CD4-positive, alpha-beta memory T cell (primary cell): ENCODE data around the gene SGCA. TPM values are rescaled to one million over a fixed set of nuclear protein-coding genes. Genes with fewer than 3 reads are reported as not detected.

Source experiments
- CTCF ChIA-PET: fragments of 350-600 bp; sonication (Branson Sonifier 250); formaldehyde crosslinking; loops from one replicate; lab custom pipeline; 2021; ENCODE audit warnings: inconsistent platforms; ENCODE audit not compliant: partially characterized antibody; lab: Charles Lee
- POLR2A ChIA-PET: fragments of 350-600 bp; sonication (Branson Sonifier 250); formaldehyde crosslinking; loops from one replicate; lab custom pipeline; 2021; ENCODE audit not compliant: partially characterized antibody; lab: Charles Lee
- DNase-seq, 5 donors: peaks; one replicate each; pipeline versions ENCODE4 v3.0.0 to v3.0.0-alpha.2; 2020 to 2022; ENCODE audit warnings: mixed read lengths in 1 of 5
- H3K27ac ChIP-seq: one replicate; pipeline ENCODE4 v1.7.0; 2013; ENCODE audit warnings: low read depth, low read length
- H3K27me3 ChIP-seq: 2 replicates; pipeline ENCODE4 v1.7.0; 2013; ENCODE audit warnings: mild to moderate bottlenecking, low read length, moderate library complexity; ENCODE audit not compliant: insufficient read depth
- H3K36me3 ChIP-seq: 2 replicates; pipeline ENCODE4 v1.7.0; 2013; ENCODE audit warnings: mild to moderate bottlenecking, low read length, moderate library complexity; ENCODE audit not compliant: insufficient read depth
- H3K4me1 ChIP-seq: 2 replicates; pipeline ENCODE4 v1.7.0; 2013; ENCODE audit warnings: mild to moderate bottlenecking, low read length, moderate library complexity; ENCODE audit not compliant: insufficient read depth
- H3K4me3 ChIP-seq, 2 donors: one replicate each; pipeline ENCODE4 v1.7.0; 2013; ENCODE audit warnings: low read length in 2 of 2, mild to moderate bottlenecking in 1 of 2
- H3K9me3 ChIP-seq, 2 donors: one replicate each; pipeline ENCODE4 v1.7.0; 2013; ENCODE audit warnings: low read length in 2 of 2, control low read depth in 1 of 2; ENCODE audit not compliant: control insufficient read depth in 1 of 2
- H3K27ac Mint-ChIP-seq, 7 donors: one replicate each; pipeline ENCODE4 v1.8.0; 2020 to 2021; ENCODE audit warnings: mixed read lengths in 7 of 7, mild to moderate bottlenecking in 6 of 7, inconsistent platforms in 3 of 7, moderate library complexity in 3 of 7
- H3K27me3 Mint-ChIP-seq, 2 donors: one replicate each; pipeline ENCODE4 v1.8.0; 2020 to 2021; ENCODE audit warnings: mixed read lengths in 2 of 2
- H3K36me3 Mint-ChIP-seq, 2 donors: one replicate each; pipeline ENCODE4 v1.8.0; 2020 to 2021; ENCODE audit warnings: mixed read lengths in 2 of 2, inconsistent platforms in 1 of 2, mild to moderate bottlenecking in 1 of 2
- H3K4me1 Mint-ChIP-seq, 4 donors: one replicate each; pipeline ENCODE4 v1.8.0; 2020 to 2021; ENCODE audit warnings: mixed read lengths in 4 of 4, mild to moderate bottlenecking in 1 of 4
- H3K4me3 Mint-ChIP-seq, 8 donors: one replicate each; pipeline ENCODE4 v1.8.0; 2020 to 2021; ENCODE audit warnings: mixed read lengths in 8 of 8, mild to moderate bottlenecking in 7 of 8, moderate library complexity in 6 of 8, inconsistent platforms in 3 of 8
- H3K9me3 Mint-ChIP-seq, 8 donors: one replicate each; pipeline ENCODE4 v1.8.0; 2020 to 2021; ENCODE audit warnings: mixed read lengths in 8 of 8, mild to moderate bottlenecking in 5 of 8, inconsistent platforms in 3 of 8, moderate library complexity in 1 of 8
- intact Hi-C: fragments of 100-400 bp; cut with micrococcal nuclease; formaldehyde crosslinking; loops from one replicate; pipeline ENCODE4 v1.15.1; 2023
- polyA plus RNA-seq, 2 donors: library from polyadenylated mRNA; unstranded; fragments of 300-500 nt; fragmentation: Illumina TruSeq; gene quantifications; one replicate each; pipeline ENCODE4 v1.2.3, GENCODE V29; 2021
- total RNA-seq, 2 experiments: library from RNA; stranded (reverse); gene quantifications; one replicate each; pipeline ENCODE4 v1.2.3, GENCODE V29; 2021

Gene SGCA
- total and polyA plus RNA-seq, 4 experiments from 2014 or later: not detected

GRCh38 chr17:50129728-50130558 lies 35.9 kb upstream of the SGCA start, which contains the start of gene SAMD14:
Gene SAMD14, minus strand, starts transcription at chr17:50130160. Its CDS starts 5,201 bp downstream, at chr17:50124959.
- Histone ChIP-seq H3K4me3 (peak within 1 kb of the TSS in 1 of 2 donors; percentile 49), H3K27ac (no peak within 1 kb of the TSS), H3K27me3 (peaks cover 6% of the 10 kb centered on the region), H3K36me3 (peaks cover 6% of the 10 kb centered on the region), H3K4me1 (peaks cover 26% of the 10 kb centered on the region), H3K9me3 (no peaks in the 10 kb centered on the region)
- Mint-ChIP-seq H3K36me3 (peaks cover 4 to 30% of the 10 kb centered on the region in 2 donors), H3K9me3 (peaks cover 0 to 2% (median 0%) of the 10 kb centered on the region in 8 donors), H3K27me3 (peaks cover 3 to 7% of the 10 kb centered on the region in 2 donors), H3K4me1 (peaks cover 11 to 42% (median 26%) of the 10 kb centered on the region in 4 donors), H3K27ac (peak within 1 kb of the TSS; percentile 72 to 99 (median 92)), H3K4me3 (peak within 1 kb of the TSS; percentile 76 to 95 (median 84))
- ChIA-PET CTCF (interaction anchor here (0.6 to 2.1 kb wide), 7 partner anchors 9 to 48 kb away, joined by 3 to 7 read pairs (median 4); no protein-coding TSS in a partner anchor), POLR2A (interaction anchor here (1.0 to 4.4 kb wide), 8 partner anchors 9 to 49 kb away, joined by 3 to 27 read pairs (median 6); partner anchors contain the start of gene PPP1R9B)
- peak; percentile 63 to 80 (median 68) for DNase-seq
- intact Hi-C loops: loop anchor here (1.0 kb wide), 1 partner anchor 35 kb away; the partner anchor contains the start of gene PDK2

- peaks cover 0 to 2% (median 0%) of the 10 kb centered on the region in 8 donors for H3K9me3 Mint-ChIP-seq
- ChIA-PET POLR2A (interaction anchor here (1.0 to 4.4 kb wide), 8 partner anchors 8 to 48 kb away, joined by 3 to 27 read pairs (median 6); partner anchors contain the start of gene PPP1R9B), CTCF (interaction anchor here (1.0 to 2.1 kb wide), 7 partner anchors 8 to 47 kb away, joined by 3 to 9 read pairs (median 6); no protein-coding TSS in a partner anchor)
- H3K4me3 ChIP-seq: no peak overlapping the region
- peaks cover 6% of the 10 kb centered on the region for H3K27me3 ChIP-seq
- peaks cover 11% of the 10 kb centered on the region for H3K36me3 ChIP-seq
- DNase-seq: peak in 2 of 5 donors; percentile 37 to 71
- peaks cover 3 to 7% of the 10 kb centered on the region in 2 donors for H3K27me3 Mint-ChIP-seq
- H3K27ac ChIP-seq: no peak overlapping the region
- H3K4me1 ChIP-seq: peaks cover 26% of the 10 kb centered on the region
- intact Hi-C loops: no loop called here
- H3K4me3 Mint-ChIP-seq: peak overlapping the region; percentile 61 to 95 (median 76)
- peaks cover 11 to 42% (median 26%) of the 10 kb centered on the region in 4 donors for H3K4me1 Mint-ChIP-seq
- H3K27ac Mint-ChIP-seq: peak overlapping the region in 5 of 7 donors; percentile 49 to 99 (median 85)
- peaks cover 7 to 35% of the 10 kb centered on the region in 2 donors for H3K36me3 Mint-ChIP-seq
- no peaks in the 10 kb centered on the region for H3K9me3 ChIP-seq
Measured at GRCh38 chr17:50130559-50131305, 35.1 kb upstream of the SGCA start.

GRCh38 chr17:50132104-50132794 lies 33.6 kb upstream of the SGCA start:
- Mint-ChIP-seq H3K4me1 (peaks cover 11 to 51% (median 28%) of the 10 kb centered on the region in 4 donors), H3K27me3 (peaks cover 3 to 7% of the 10 kb centered on the region in 2 donors), H3K9me3 (peaks cover 0 to 2% (median 0%) of the 10 kb centered on the region in 8 donors), H3K36me3 (peaks cover 22 to 49% of the 10 kb centered on the region in 2 donors), H3K27ac (peak overlapping the region in 6 of 7 donors; percentile 1 to 99 (median 50)), H3K4me3 (peak overlapping the region in 3 of 8 donors; percentile 9 to 40 (median 20))
- ChIA-PET POLR2A (interaction anchor here (0.9 to 4.4 kb wide), 7 partner anchors 9 to 29 kb away, joined by 3 to 27 read pairs (median 5); partner anchors contain the start of gene PPP1R9B), CTCF (interaction anchor here (1.2 to 2.1 kb wide), 4 partner anchors 15 to 38 kb away, joined by 3 to 9 read pairs (median 6); no protein-coding TSS in a partner anchor)
- H3K27ac ChIP-seq: no peak overlapping the region
- peaks cover 28% of the 10 kb centered on the region for H3K4me1 ChIP-seq
- H3K27me3 ChIP-seq: peaks cover 6% of the 10 kb centered on the region
- DNase-seq: no peak
- intact Hi-C loops: no loop called here
- H3K9me3 ChIP-seq: no peaks in the 10 kb centered on the region
- H3K4me3 ChIP-seq: no peak overlapping the region
- peaks cover 27% of the 10 kb centered on the region for H3K36me3 ChIP-seq

GRCh38 chr17:50133028-50133768 lies 32.6 kb upstream of the SGCA start:
- Mint-ChIP-seq H3K36me3 (peaks cover 31 to 58% of the 10 kb centered on the region in 2 donors), H3K27me3 (peaks cover 3 to 7% of the 10 kb centered on the region in 2 donors), H3K9me3 (peaks cover 0 to 2% (median 0%) of the 10 kb centered on the region in 8 donors), H3K4me1 (peaks cover 9 to 55% (median 30%) of the 10 kb centered on the region in 4 donors), H3K27ac (peak overlapping the region in 6 of 7 donors; percentile 30 to 75 (median 56)), H3K4me3 (no peak overlapping the region)
- CTCF ChIA-PET: interaction anchor here (1.2 to 1.3 kb wide), 2 partner anchors 16 to 25 kb away, joined by 3 to 5 read pairs; no protein-coding TSS in a partner anchor
- no peak for DNase-seq
- Histone ChIP-seq H3K4me3 (no peak overlapping the region), H3K27me3 (peaks cover 6% of the 10 kb centered on the region), H3K27ac (no peak overlapping the region), H3K4me1 (peaks cover 29% of the 10 kb centered on the region), H3K36me3 (peaks cover 36% of the 10 kb centered on the region), H3K9me3 (no peaks in the 10 kb centered on the region)
- intact Hi-C loops: no loop called here
- POLR2A ChIA-PET: interaction anchor here (1.1 to 4.4 kb wide), 5 partner anchors 13 to 28 kb away, joined by 3 to 27 read pairs (median 5); partner anchors contain the start of gene PPP1R9B

- POLR2A ChIA-PET: interaction anchor here (2.5 to 4.4 kb wide), 2 partner anchors 17 to 27 kb away, joined by 8 to 27 read pairs; partner anchors contain the start of gene PPP1R9B
- Mint-ChIP-seq H3K27me3 (peaks cover 3 to 6% of the 10 kb centered on the region in 2 donors), H3K9me3 (no peaks in the 10 kb centered on the region), H3K4me1 (peaks cover 7 to 56% (median 31%) of the 10 kb centered on the region in 4 donors), H3K27ac (peak overlapping the region in 1 of 7 donors; percentile 60), H3K36me3 (peaks cover 36 to 63% of the 10 kb centered on the region in 2 donors), H3K4me3 (no peak overlapping the region)
- Histone ChIP-seq H3K4me3 (no peak overlapping the region), H3K36me3 (peaks cover 41% of the 10 kb centered on the region), H3K27me3 (peaks cover 2% of the 10 kb centered on the region), H3K4me1 (peaks cover 26% of the 10 kb centered on the region), H3K27ac (no peak overlapping the region), H3K9me3 (no peaks in the 10 kb centered on the region)
- CTCF ChIA-PET: no interaction called here
- intact Hi-C loops: no loop called here
- peak in 1 of 5 donors; percentile 16 for DNase-seq
Measured at GRCh38 chr17:50133769-50134099, 32.1 kb upstream of the SGCA start.
